HuH-7.5 (cell line): ENCODE data around the gene OPALIN.
A peak's percentile ranks its signal among the peaks of the same experiment; 100 is the strongest.

Source experiments
- DNase-seq: peaks from one replicate; pipeline ENCODE4 v3.0.0; 2011; ENCODE audit warnings: low spot score

Gene OPALIN

GRCh38 chr10:96358851-96359540 is at the start of gene OPALIN:
Gene OPALIN (minus strand): TSS chr10:96359002. CDS start chr10:96358896, 106 bp downstream.
- no peak for DNase-seq

GRCh38 chr10:96408201-96408600 is 49.4 kb upstream of the OPALIN start:
- no peak for DNase-seq

GRCh38 chr10:96407560-96408069 is 48.8 kb upstream of the OPALIN start:
- DNase-seq = no peak

- DNase-seq = no peak
Observed at GRCh38 chr10:96406091-96406490, 47.3 kb upstream of the OPALIN start.

- DNase-seq = no peak
Observed at GRCh38 chr10:96402417-96403305, 43.9 kb upstream of the OPALIN start.

GRCh38 chr10:96401036-96401435 is 42.2 kb upstream of the OPALIN start:
- DNase-seq = no peak

- no peak for DNase-seq
Observed at GRCh38 chr10:96400465-96400864, 41.7 kb upstream of the OPALIN start.

GRCh38 chr10:96397902-96398301 is 39.1 kb upstream of the OPALIN start:
- DNase-seq = no peak

- DNase-seq = peak; percentile 79
Observed at GRCh38 chr10:96395931-96396877, 37.4 kb upstream of the OPALIN start.

- no peak for DNase-seq
Observed at GRCh38 chr10:96390460-96390864, 31.7 kb upstream of the OPALIN start.

- DNase-seq = no peak
Observed at GRCh38 chr10:96389785-96390184, 31.0 kb upstream of the OPALIN start.

- DNase-seq = no peak
Observed at GRCh38 chr10:96387601-96388000, 28.8 kb upstream of the OPALIN start.

GRCh38 chr10:96387161-96387560 is 28.4 kb upstream of the OPALIN start:
- no peak for DNase-seq

- DNase-seq = no peak
Observed at GRCh38 chr10:96384506-96384905, 25.7 kb upstream of the OPALIN start.

- no peak for DNase-seq
Observed at GRCh38 chr10:96380821-96381220, 22.0 kb upstream of the OPALIN start.

- DNase-seq = no peak
Observed at GRCh38 chr10:96379758-96380157, 21.0 kb upstream of the OPALIN start.

- DNase-seq = no peak
Observed at GRCh38 chr10:96378741-96379140, 19.9 kb upstream of the OPALIN start.

- no peak for DNase-seq
Observed at GRCh38 chr10:96377816-96378294, 19.1 kb upstream of the OPALIN start.

GRCh38 chr10:96376483-96376882 is 17.7 kb upstream of the OPALIN start:
- no peak for DNase-seq

- peak; percentile 95 for DNase-seq
Observed at GRCh38 chr10:96374985-96375830, 16.4 kb upstream of the OPALIN start.

- peak; percentile 36 for DNase-seq
Observed at GRCh38 chr10:96374639-96374984, 15.8 kb upstream of the OPALIN start.
